SKM-1 treated with dmso at 0.1 percent for 144 hours (cell line): Measurements from ENCODE around the gene AFAP1.

Source experiments
- DNase-seq: peaks from one replicate; lab custom pipeline; 2025; ENCODE audit not compliant: unreplicated experiment; lab: John Stamatoyannopoulos, UW

Gene AFAP1

GRCh38 chr4:7844594-7844991, 95.1 kb downstream of the AFAP1 start:
- no peak for DNase-seq

GRCh38 chr4:7843831-7844593, 95.6 kb downstream of the AFAP1 start:
- DNase-seq = peak; percentile 55

- no peak for DNase-seq
Observed at GRCh38 chr4:7842384-7843279, 97.0 kb downstream of the AFAP1 start.

GRCh38 chr4:7841894-7842293, 97.8 kb downstream of the AFAP1 start:
- DNase-seq = no peak

GRCh38 chr4:7841071-7841470, 98.6 kb downstream of the AFAP1 start:
- DNase-seq = no peak

GRCh38 chr4:7839856-7840255, 99.8 kb downstream of the AFAP1 start:
- no peak for DNase-seq

GRCh38 chr4:7838136-7838782, 101.4 kb downstream of the AFAP1 start:
- DNase-seq = no peak

GRCh38 chr4:7837597-7838135, 102.0 kb downstream of the AFAP1 start:
- DNase-seq = no peak

- no peak for DNase-seq
Observed at GRCh38 chr4:7831858-7832730, 107.6 kb downstream of the AFAP1 start.

GRCh38 chr4:7831330-7831729, 108.3 kb downstream of the AFAP1 start:
- no peak for DNase-seq

- DNase-seq = no peak
Observed at GRCh38 chr4:7830747-7831146, 108.9 kb downstream of the AFAP1 start.

- no peak for DNase-seq
Observed at GRCh38 chr4:7829652-7830580, 109.7 kb downstream of the AFAP1 start.

- peak; percentile 41 for DNase-seq
Observed at GRCh38 chr4:7828793-7829301, 110.8 kb downstream of the AFAP1 start.

- DNase-seq = peak; percentile 98
Observed at GRCh38 chr4:7828011-7828720, 111.5 kb downstream of the AFAP1 start.

- no peak for DNase-seq
Observed at GRCh38 chr4:7827566-7827965, 112.1 kb downstream of the AFAP1 start.

GRCh38 chr4:7826909-7827306, 112.8 kb downstream of the AFAP1 start:
- no peak for DNase-seq

- DNase-seq = no peak
Observed at GRCh38 chr4:7826176-7826908, 113.3 kb downstream of the AFAP1 start.

GRCh38 chr4:7824218-7824617, 115.4 kb downstream of the AFAP1 start:
- DNase-seq = no peak
